Measurements from ENCODE around the gene PLPPR5. TPM values are rescaled to one million over a fixed set of nuclear protein-coding genes. Genes with fewer than 3 reads are reported as not detected.

The PLPPR5 gene
- total and polyA plus RNA-seq, 2 of the 8 experiments (the other 6 are each of a cell fraction or from before 2014, with no cell fraction given), result 1.9 to 5.6 TPM

GRCh38 chr1:98849969-98850636 lies 154.6 kb downstream of the PLPPR5 start:
- DNase-seq (ENCODE audit: low read depth in 1 of 2, low spot score in 2 of 2) (no peak), FAIRE-seq (no peak)
- H3K36me3 ChIP-seq (ENCODE audit: control insufficient read depth in 2 of 4, insufficient read depth in 4 of 4, low read length in 3 of 4), result no peaks in the 10 kb centered on the region
- no peak overlapping the region for H3K18ac ChIP-seq (ENCODE audit: extremely low read depth, low read length)
- POLR2A ChIA-PET (ENCODE audit: partially characterized antibody), result no interaction called here
- no peak overlapping the region for H3K9ac ChIP-seq (replicated peaks in 1 of 4; ENCODE audit: extremely low read depth in 1 of 4, low read depth in 3 of 4, low read length in 3 of 4)
- H4K20me1 ChIP-seq (replicated peaks in 1 of 2; ENCODE audit: control insufficient read depth in 1 of 2, insufficient read depth in 2 of 2, low read length in 2 of 2), result no peaks in the 10 kb centered on the region
- H3K14ac ChIP-seq (ENCODE audit: insufficient read length), result no peak overlapping the region
- H2BK12ac ChIP-seq (ENCODE audit: low read depth, low read length), result no peak overlapping the region
- no peaks in the 10 kb centered on the region; a peak in 1 of 7 replicates for H3K4me1 ChIP-seq (replicated peaks in 1 of 4; ENCODE audit: control insufficient read depth in 3 of 4, insufficient read depth in 4 of 4, low read length in 3 of 4)
- peaks cover 0 to 2% (median 0%) of the 10 kb centered on the region in 4 experiments; a peak in 1 of 7 replicates for H3K27me3 ChIP-seq (replicated peaks in 1 of 4; ENCODE audit: control insufficient read depth in 3 of 4, extremely low read depth in 1 of 4, insufficient read depth in 3 of 4, low read length in 3 of 4)
- H3K4me2 ChIP-seq (ENCODE audit: insufficient read depth in 1 of 2, low read depth in 2 of 2, low read length in 2 of 2), result no peak overlapping the region
- no peak overlapping the region for H2BK20ac ChIP-seq (ENCODE audit: low read length)
- no peaks in the 10 kb centered on the region for H3K23me2 ChIP-seq (ENCODE audit: low read depth, low read length)
- H2BK120ac ChIP-seq (replicated peaks; ENCODE audit: low read depth, low read length), result no peak overlapping the region
- no peak overlapping the region for H4K8ac ChIP-seq (ENCODE audit: extremely low read depth, insufficient read depth, low read length)
- no peak overlapping the region for H3K56ac ChIP-seq (replicated peaks; ENCODE audit: insufficient read length, low read depth, low read length)
- H4K91ac ChIP-seq (replicated peaks; ENCODE audit: insufficient read length, low read length), result no peak overlapping the region
- H2AFZ ChIP-seq (ENCODE audit: low read length), result no peak overlapping the region
- no peak overlapping the region for H2BK15ac ChIP-seq (ENCODE audit: low read length)
- 38% methylated on average over 1 of the region's 1 CpG; no CpG with 5 or more reads in 1 of the 2 experiments for WGBS, 2 experiments (ENCODE audit: extremely low coverage in 1 of 2, insufficient coverage in 1 of 2, insufficient read length in 1 of 2, insufficient replicate concordance in 2 of 2, low coverage in 1 of 2, low lambda C conversion rate in 2 of 2, missing lambda C conversion rate in 1 of 2)
- CTCF ChIA-PET (ENCODE audit: partially characterized antibody), result interaction anchor here (1.0 kb wide), 1 partner anchor 301 kb away, joined by 3 read pairs; no protein-coding TSS in a partner anchor
- H3K27ac ChIP-seq (ENCODE audit: low read depth, low read length), result no peak overlapping the region
- H2AK5ac ChIP-seq (ENCODE audit: low read depth, low read length), result no peak overlapping the region
- no peak overlapping the region for H3K4ac ChIP-seq (replicated peaks; ENCODE audit: insufficient read length, low read depth, low read length)
- no peaks in the 10 kb centered on the region for H3K9me3 ChIP-seq (ENCODE audit: insufficient read depth in 2 of 2, low read depth in 1 of 2, low read length in 1 of 2)
- no peaks in the 10 kb centered on the region for H3K79me1 ChIP-seq (ENCODE audit: low read depth, low read length)
- H3K23ac ChIP-seq (ENCODE audit: insufficient read length), result no peak overlapping the region
- H2BK5ac ChIP-seq (ENCODE audit: low read depth, low read length), result no peak overlapping the region
- H3K79me2 ChIP-seq (ENCODE audit: control insufficient read depth in 1 of 2, insufficient read depth in 2 of 2, low read length in 2 of 2), result no peaks in the 10 kb centered on the region
- no peak overlapping the region for H3K4me3 ChIP-seq (ENCODE audit: extremely low read depth in 1 of 4, insufficient read depth in 2 of 4, low read depth in 3 of 4, low read length in 4 of 4)
- H4K5ac ChIP-seq (ENCODE audit: insufficient read length, low read depth, low read length), result no peak overlapping the region
- TF ChIP-seq EZH2 (IDR thresholded peaks at IDR 0.05; ENCODE audit: low read depth, low read length, severe bottlenecking) (no peak), KDM1A (IDR thresholded peaks at IDR 0.05; ENCODE audit: borderline replicate concordance, low read length) (no peak), HDAC6 (IDR thresholded peaks at IDR 0.05; ENCODE audit: low read depth, low read length) (no peak), SAP30 (IDR thresholded peaks at IDR 0.05; ENCODE audit: insufficient read depth, insufficient replicate concordance, low read length) (no peak), RAD21 (IDR thresholded peaks at IDR 0.05 in 1 of 2, conservative IDR thresholded peaks at IDR 0.05 in 1 of 2; ENCODE audit: low read depth in 2 of 2, low read length in 2 of 2) (no peak), ATF2 (IDR thresholded peaks at IDR 0.05; ENCODE audit: low read length) (no peak), SP2 (IDR thresholded peaks at IDR 0.05; ENCODE audit: low read length) (no peak), POLR2AphosphoS5 (IDR thresholded peaks at IDR 0.05; ENCODE audit: low read depth, low read length) (no peak), GABPA (IDR thresholded peaks at IDR 0.05; ENCODE audit: borderline replicate concordance, insufficient read depth, low read length) (no peak)
- TF ChIP-seq, protein P1, sequence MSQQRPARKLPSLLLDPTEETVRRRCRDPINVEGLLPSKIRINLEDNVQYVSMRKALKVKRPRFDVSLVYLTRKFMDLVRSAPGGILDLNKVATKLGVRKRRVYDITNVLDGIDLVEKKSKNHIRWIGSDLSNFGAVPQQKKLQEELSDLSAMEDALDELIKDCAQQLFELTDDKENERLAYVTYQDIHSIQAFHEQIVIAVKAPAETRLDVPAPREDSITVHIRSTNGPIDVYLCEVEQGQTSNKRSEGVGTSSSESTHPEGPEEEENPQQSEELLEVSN (IDR thresholded peaks at IDR 0.05), result no peak
